ENCODE results near the gene CERKL. TPM values are rescaled to one million over a fixed set of nuclear protein-coding genes. Genes with fewer than 3 reads are reported as not detected.

CERKL gene
- total and polyA plus RNA-seq, 2 of the 13 experiments (the other 11 are each of a cell fraction or from before 2014, with no cell fraction given) = not detected

DNA sequence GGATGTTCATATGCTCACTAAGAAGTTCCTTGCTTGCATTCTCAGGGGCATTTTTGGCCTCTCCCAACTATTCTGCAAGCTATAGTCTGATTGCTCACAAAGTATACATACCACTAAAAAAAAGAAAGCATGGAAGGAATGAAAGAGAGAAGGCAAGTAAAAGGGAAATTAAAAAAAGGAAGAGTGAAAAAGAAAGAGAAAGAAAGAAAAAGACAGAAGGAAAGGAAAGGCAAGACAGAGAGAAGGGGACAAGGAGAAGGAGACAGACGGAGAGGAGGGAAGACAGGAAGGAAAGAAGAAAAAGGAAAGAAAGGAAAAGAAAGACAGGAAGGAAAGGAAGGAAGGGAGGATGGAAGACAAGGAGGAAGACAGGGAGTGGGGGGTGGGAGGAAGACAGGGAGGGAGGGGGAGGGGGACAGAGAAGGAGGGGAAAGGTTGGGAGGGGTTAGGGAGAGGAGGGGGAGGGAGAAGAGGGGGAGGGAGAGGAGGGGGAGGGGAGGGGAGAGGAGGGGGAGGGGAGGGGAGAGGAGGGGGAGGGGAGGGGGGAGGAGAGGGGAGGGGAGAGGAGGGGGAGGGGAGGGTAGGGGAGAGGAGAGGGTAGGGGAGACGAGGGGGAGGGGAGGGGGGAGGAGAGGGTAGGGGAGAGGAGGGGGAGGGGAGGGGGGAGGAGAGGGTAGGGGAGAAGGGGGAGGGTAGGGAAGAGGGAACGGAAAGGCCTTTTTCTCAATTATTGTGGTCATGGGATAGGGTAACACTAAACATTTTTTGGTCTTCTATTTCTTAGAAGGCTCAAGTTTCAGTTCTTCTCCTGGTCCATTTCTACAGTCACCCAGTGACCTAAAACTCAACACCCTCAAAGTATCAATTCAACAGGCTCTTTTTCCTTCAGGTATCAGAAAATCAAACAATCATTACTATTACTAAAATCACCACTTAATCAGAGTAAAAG lies 50.7 kb downstream of the CERKL start:
- Histone ChIP-seq H3K36me3 (replicated peaks in 1 of 2; ENCODE audit: control insufficient read depth in 1 of 2, insufficient read depth in 2 of 2, low read length in 2 of 2) (no peaks in the 10 kb centered on the region), H3K4me3 (replicated peaks in 1 of 3; ENCODE audit: insufficient read depth in 1 of 3, low read depth in 2 of 3, low read length in 3 of 3) (no peak overlapping the region), H3K27ac (ENCODE audit: extremely low read length, insufficient read depth, low read length) (no peak overlapping the region), H2AFZ (ENCODE audit: low read length) (no peak overlapping the region), H3K4me1 (ENCODE audit: insufficient read depth, low read length) (no peaks in the 10 kb centered on the region), H3K4me2 (ENCODE audit: low read depth, low read length) (no peak overlapping the region), H3K27me3 (ENCODE audit: control insufficient read depth in 1 of 2, insufficient read depth in 2 of 2, low read length in 2 of 2) (no peaks in the 10 kb centered on the region), H3K79me2 (ENCODE audit: insufficient read depth, low read length) (no peaks in the 10 kb centered on the region), H3K9me3 (ENCODE audit: low read length) (no peaks in the 10 kb centered on the region), H4K20me1 (ENCODE audit: insufficient read depth, low read length) (no peaks in the 10 kb centered on the region), H3K9ac (ENCODE audit: insufficient read depth, low read depth, low read length) (no peak overlapping the region)
- BruUV-seq (replicated peaks) = no TSS peak
- DNase-seq (ENCODE audit: low spot score) (no peak), ATAC-seq (no peak), FAIRE-seq (no peak)
- ChIA-PET CTCF (ENCODE audit: low intra/inter-chr PET ratio, low total read pairs) (no interaction called here), POLR2A (no interaction called here)
- intact Hi-C loops (cut with micrococcal nuclease; ENCODE audit: unreplicated experiment) (no loop called here), in situ Hi-C loops (cut with HindIII; ENCODE audit: extremely low pct_ligation_motif_present, low pct_unique_long_range_greater_than_20kb) (no loop called here)
- 8% methylated on average over 3 of the region's 3 CpGs for WGBS (ENCODE audit: low lambda C conversion rate)
- no peak for TF ChIP-seq ZNF660 (CRISPR knock-in tag; IDR thresholded peaks at IDR 0.05; ENCODE audit: borderline replicate concordance, low read depth)
- no peak for TF ChIP-seq BRD4 (CRISPR knock-in tag; IDR thresholded peaks at IDR 0.05)
- TF ChIP-seq ZNF891 (CRISPR knock-in tag; IDR thresholded peaks at IDR 0.05) = no peak
- TF ChIP-seq SMYD3 (CRISPR knock-in tag; IDR thresholded peaks at IDR 0.05) = no peak
- TF ChIP-seq, protein P1, sequence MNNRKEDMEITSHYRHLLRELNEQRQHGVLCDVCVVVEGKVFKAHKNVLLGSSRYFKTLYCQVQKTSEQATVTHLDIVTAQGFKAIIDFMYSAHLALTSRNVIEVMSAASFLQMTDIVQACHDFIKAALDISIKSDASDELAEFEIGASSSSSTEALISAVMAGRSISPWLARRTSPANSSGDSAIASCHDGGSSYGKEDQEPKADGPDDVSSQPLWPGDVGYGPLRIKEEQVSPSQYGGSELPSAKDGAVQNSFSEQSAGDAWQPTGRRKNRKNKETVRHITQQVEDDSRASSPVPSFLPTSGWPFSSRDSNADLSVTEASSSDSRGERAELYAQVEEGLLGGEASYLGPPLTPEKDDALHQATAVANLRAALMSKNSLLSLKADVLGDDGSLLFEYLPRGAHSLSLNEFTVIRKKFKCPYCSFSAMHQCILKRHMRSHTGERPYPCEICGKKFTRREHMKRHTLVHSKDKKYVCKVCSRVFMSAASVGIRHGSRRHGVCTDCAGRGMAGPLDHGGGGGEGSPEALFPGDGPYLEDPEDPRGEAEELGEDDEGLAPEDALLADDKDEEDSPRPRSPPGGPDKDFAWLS (CRISPR knock-in tag; IDR thresholded peaks at IDR 0.05; ENCODE audit: borderline replicate concordance) = no peak
- no peak for TF ChIP-seq ZNF18 (CRISPR knock-in tag; IDR thresholded peaks at IDR 0.05; ENCODE audit: insufficient replicate concordance)
- TF ChIP-seq HNRNPK (IDR thresholded peaks at IDR 0.05; ENCODE audit: low read depth, low read length, poor library complexity, severe bottlenecking) = peak; percentile 93
- TF ChIP-seq ZNF225 (CRISPR knock-in tag; IDR thresholded peaks at IDR 0.05) = no peak
- TF ChIP-seq REXO4 (CRISPR knock-in tag; IDR thresholded peaks at IDR 0.05; ENCODE audit: borderline replicate concordance) = no peak
- TF ChIP-seq PCBP1 (IDR thresholded peaks at IDR 0.05; ENCODE audit: borderline replicate concordance, low read depth, low read length) = peak; percentile 62; the same call in 1 of the 2 replicates
